Left lung (tissue), 14 donors: Measurements from ENCODE around the gene TRIM23. TPM values are rescaled to one million over a fixed set of nuclear protein-coding genes. Genes with fewer than 3 reads are reported as not detected.
A peak's percentile ranks its signal among the peaks of the same experiment; 100 is the strongest.

Source experiments
- ATAC-seq: fragments of 200-7000 bp; cut with Tn5 transposase; one replicate; pipeline ENCODE4 v1.9.1; 2020; ENCODE audit warnings: moderate library complexity
- DNase-seq, 4 donors: peaks; one replicate each; pipeline ENCODE4 v3.0.0-alpha.2; 2013 to 2020
- H3K27ac ChIP-seq, 2 donors: fragments of 200-600 bp; sonication (generic) in 1 of 2; one replicate each; pipeline versions ENCODE4 v1.5.0 to v1.8.0; 2020 to 2021
- H3K27me3 ChIP-seq, 2 donors: fragments of 200-600 bp; sonication (generic) in 1 of 2; one replicate each; pipeline versions ENCODE4 v1.5.0 to v1.8.0; 2020 to 2021
- H3K36me3 ChIP-seq, 2 donors: fragments of 200-600 bp; sonication (generic) in 1 of 2; one replicate each; pipeline versions ENCODE4 v1.5.0 to v1.8.0; 2020 to 2021
- H3K4me1 ChIP-seq, 2 donors: fragments of 200-600 bp; one replicate each; pipeline ENCODE4 v1.8.0; 2021
- H3K4me3 ChIP-seq, 2 donors: fragments of 200-600 bp; sonication (generic) in 1 of 2; one replicate each; pipeline versions ENCODE4 v1.5.0 to v1.8.0; 2020 to 2021; ENCODE audit warnings: mild to moderate bottlenecking in 1 of 2
- H3K9me3 ChIP-seq, 2 donors: fragments of 200-600 bp; sonication (generic) in 1 of 2; one replicate each; pipeline versions ENCODE4 v1.5.0 to v1.8.0; 2020 to 2021
- CTCF ChIP-seq, 2 donors: fragments of 200-600 bp; sonication (generic) in 1 of 2; IDR thresholded peaks; one replicate each; pipeline versions ENCODE4 v1.5.0 to v1.8.0; 2021; ENCODE audit warnings: antibody characterized with exemption in 2 of 2
- intact Hi-C, 2 donors: fragments of 100-400 bp; cut with DNase I; formaldehyde crosslinking; loops; one replicate each; pipeline versions ENCODE4 v1.11.2 to v1.14.2; 2022
- long read RNA-seq, 12 donors: library from polyadenylated mRNA in 2 of 12; unstranded in 2 of 12; transcript quantifications; one replicate each; pipeline ENCODE4 v2.0.0 and lab custom pipeline, GENCODE V29; 2019 to 2026
- polyA plus RNA-seq, 6 donors: library from polyadenylated mRNA; unstranded; fragments of 120-200 nt; gene quantifications; one replicate each; pipeline ENCODE4 v1.2.1, GENCODE V29; 2013; ENCODE audit not compliant: insufficient read length in 6 of 6
- total RNA-seq, 2 donors: library from RNA; stranded (reverse); fragmentation: NEBNext Ultra II Directional; extraction: Animal tissue kit (Norgen Biotek cat#: 25700); gene quantifications; one replicate each; pipeline ENCODE4 v1.2.1, GENCODE V29; 2021
- donor health status: DM: no; HTN: yes; CAD: no.
- donor health status: DM: no; HTN: no; CAD: no.

The TRIM23 gene
- total RNA-seq (10 to 100 TPM; 13.6 to 18.4 TPM), polyA plus RNA-seq (10 to 100 TPM; 22.9 to 32.9 (median 27.2) TPM)
- long read RNA-seq, donor 1, full-length matches to known transcripts = 4 of 4 reads
- long read RNA-seq, donor 1, partial matches to known transcripts = 0 of 4 reads
- long read RNA-seq, donor 1, other reads (novel, unspliced or antisense) = 0 of 4 reads
- long read RNA-seq, donor 2, full-length matches to known transcripts = 5 of 5 reads
- long read RNA-seq, donor 2, partial matches to known transcripts = 0 of 5 reads
- long read RNA-seq, donor 2, other reads (novel, unspliced or antisense) = 0 of 5 reads
- long read RNA-seq, donor 3, full-length matches to known transcripts = 3 of 3 reads
- long read RNA-seq, donor 3, partial matches to known transcripts = 0 of 3 reads
- long read RNA-seq, donor 3, other reads (novel, unspliced or antisense) = 0 of 3 reads
- long read RNA-seq, donor 4 = 0 reads
- long read RNA-seq, donor 5, full-length matches to known transcripts = 8 of 8 reads
- long read RNA-seq, donor 5, partial matches to known transcripts = 0 of 8 reads
- long read RNA-seq, donor 5, other reads (novel, unspliced or antisense) = 0 of 8 reads
- long read RNA-seq, donor 6, full-length matches to known transcripts = 2 of 2 reads
- long read RNA-seq, donor 6, partial matches to known transcripts = 0 of 2 reads
- long read RNA-seq, donor 6, other reads (novel, unspliced or antisense) = 0 of 2 reads
- long read RNA-seq, donor 7, full-length matches to known transcripts = 3 of 3 reads
- long read RNA-seq, donor 7, partial matches to known transcripts = 0 of 3 reads
- long read RNA-seq, donor 7, other reads (novel, unspliced or antisense) = 0 of 3 reads
- long read RNA-seq, donor 8, full-length matches to known transcripts = 6 of 6 reads
- long read RNA-seq, donor 8, partial matches to known transcripts = 0 of 6 reads
- long read RNA-seq, donor 8, other reads (novel, unspliced or antisense) = 0 of 6 reads
- long read RNA-seq, donor 9 = 0 reads
- long read RNA-seq, donor 10 = 0 reads
- long read RNA-seq, donor 11, full-length matches to known transcripts = 10 of 10 reads
- long read RNA-seq, donor 11, partial matches to known transcripts = 0 of 10 reads
- long read RNA-seq, donor 11, other reads (novel, unspliced or antisense) = 0 of 10 reads
- long read RNA-seq, donor 12, full-length matches to known transcripts = 3 of 17 reads
- long read RNA-seq, donor 12, partial matches to known transcripts = 5 of 17 reads
- long read RNA-seq, donor 12, other reads (novel, unspliced or antisense) = 9 of 17 reads

GRCh38 chr5:65624025-65624570, at the start of gene TRIM23:
TSS of gene TRIM23 (minus strand) at chr5:65624333. CDS start at chr5:65624274, 59 bp downstream.
- peak within 1 kb of the TSS; percentile 87 to 90 for H3K27ac ChIP-seq
- H3K36me3 ChIP-seq = peaks cover 0 to 6% of the 10 kb centered on the region in 2 donors
- ATAC-seq (peak; percentile 98), DNase-seq (peak; percentile 93 to 97 (median 94))
- intact Hi-C loops = no loop called here
- peaks cover 18 to 46% of the 10 kb centered on the region in 2 donors for H3K4me1 ChIP-seq
- no peaks in the 10 kb centered on the region for H3K27me3 ChIP-seq
- no peak for TF ChIP-seq CTCF (IDR thresholded peaks at IDR 0.05)
- no peaks in the 10 kb centered on the region for H3K9me3 ChIP-seq
- H3K4me3 ChIP-seq = peak within 1 kb of the TSS; percentile 82 to 93

- Histone ChIP-seq H3K4me3 (no peak overlapping the region), H3K4me1 (no peaks in the 10 kb centered on the region), H3K9me3 (no peaks in the 10 kb centered on the region), H3K27me3 (no peaks in the 10 kb centered on the region), H3K27ac (peak overlapping the region in 1 of 2 donors; percentile 23), H3K36me3 (peaks cover 0 to 53% of the 10 kb centered on the region in 2 donors)
- peak in 1 of 4 donors; percentile 6 for DNase-seq
- intact Hi-C loops = no loop called here
- no peak for ATAC-seq
- TF ChIP-seq CTCF (IDR thresholded peaks at IDR 0.05) = no peak
Measured at GRCh38 chr5:65672796-65673195, 48.7 kb upstream of the TRIM23 start.

- DNase-seq = no peak
- Histone ChIP-seq H3K4me3 (no peak overlapping the region), H3K36me3 (peaks cover 0 to 67% of the 10 kb centered on the region in 2 donors), H3K9me3 (no peaks in the 10 kb centered on the region), H3K27ac (no peak overlapping the region), H3K4me1 (no peaks in the 10 kb centered on the region), H3K27me3 (no peaks in the 10 kb centered on the region)
- TF ChIP-seq CTCF (IDR thresholded peaks at IDR 0.05) = no peak
- intact Hi-C loops = no loop called here
- ATAC-seq = no peak
Measured at GRCh38 chr5:65668696-65669095, 44.6 kb upstream of the TRIM23 start.

- Histone ChIP-seq H3K4me1 (no peaks in the 10 kb centered on the region), H3K9me3 (no peaks in the 10 kb centered on the region), H3K4me3 (no peak overlapping the region), H3K27me3 (no peaks in the 10 kb centered on the region), H3K36me3 (peaks cover 0 to 41% of the 10 kb centered on the region in 2 donors), H3K27ac (no peak overlapping the region)
- peak in 1 of 2 donors; percentile 36 for TF ChIP-seq CTCF (IDR thresholded peaks at IDR 0.05)
- ATAC-seq = no peak
- no peak for DNase-seq
- intact Hi-C loops = no loop called here
Measured at GRCh38 chr5:65663804-65664521, 39.8 kb upstream of the TRIM23 start.
